GM21360 (cell line): ENCODE data around the gene HS3ST4.
"Not testable (repeated sequence)": the region's sequence is repeated elsewhere in the genome, so short reads cannot be mapped to it uniquely, and the experiment has no call there.

Experiments
- ATAC-seq: cut with Tn5 transposase; IDR thresholded peaks from one replicate; pipeline ENCODE4 v1.9.1; 2021; ENCODE audit warnings: mild to moderate bottlenecking, moderate library complexity; ENCODE audit not compliant: unreplicated experiment

Gene HS3ST4

GRCh38 chr16:26071101-26071866, 379.5 kb downstream of the HS3ST4 start:
- ATAC-seq: no peak

- no peak for ATAC-seq
Observed at GRCh38 chr16:26078716-26079355, 387.1 kb downstream of the HS3ST4 start.

GRCh38 chr16:26087091-26087490, 395.3 kb downstream of the HS3ST4 start:
- ATAC-seq: no peak

GRCh38 chr16:26091511-26091910, 399.8 kb downstream of the HS3ST4 start:
- no peak for ATAC-seq

GRCh38 chr16:26098206-26098605, 406.4 kb downstream of the HS3ST4 start:
- not testable (repeated sequence) for ATAC-seq

GRCh38 chr16:26102369-26102768, 410.6 kb downstream of the HS3ST4 start:
- ATAC-seq: no peak

GRCh38 chr16:26108836-26109505, 417.2 kb downstream of the HS3ST4 start:
- ATAC-seq: no peak

- ATAC-seq: no peak
Observed at GRCh38 chr16:26111900-26112299, 420.1 kb downstream of the HS3ST4 start.

GRCh38 chr16:26118575-26118974, 426.8 kb downstream of the HS3ST4 start:
- ATAC-seq: no peak

GRCh38 chr16:26120729-26121128, 429.0 kb downstream of the HS3ST4 start:
- no peak for ATAC-seq

- no peak for ATAC-seq
Observed at GRCh38 chr16:26128296-26128695, 436.5 kb downstream of the HS3ST4 start.

GRCh38 chr16:26129997-26130396, 438.2 kb downstream of the HS3ST4 start:
- no peak for ATAC-seq

- ATAC-seq: no peak
Observed at GRCh38 chr16:26133416-26134093, 441.8 kb downstream of the HS3ST4 start.

GRCh38 chr16:26134588-26134987, 442.8 kb downstream of the HS3ST4 start:
- no peak for ATAC-seq

- no peak for ATAC-seq
Observed at GRCh38 chr16:26137956-26138355, 446.2 kb downstream of the HS3ST4 start.

- ATAC-seq: no peak
Observed at GRCh38 chr16:26139091-26139490, 447.3 kb downstream of the HS3ST4 start.

GRCh38 chr16:26139884-26140283, 448.1 kb downstream of the HS3ST4 start:
- ATAC-seq: no peak

- no peak for ATAC-seq
Observed at GRCh38 chr16:26149364-26150190, 457.8 kb downstream of the HS3ST4 start.

- ATAC-seq: no peak
Observed at GRCh38 chr16:26155221-26155620, 463.5 kb downstream of the HS3ST4 start.

- no peak for ATAC-seq
Observed at GRCh38 chr16:26157319-26157718, 465.6 kb downstream of the HS3ST4 start.
